Chondrocyte (in vitro differentiated cells): ENCODE measurements around the gene LTV1. TPM values are rescaled to one million over a fixed set of nuclear protein-coding genes. Genes with fewer than 3 reads are reported as not detected.

Experiments used
- DNase-seq: peaks from one replicate; pipeline ENCODE4 v3.0.0; 2021; ENCODE audit warnings: mixed read lengths, low spot score
- H3K27ac Mint-ChIP-seq: one replicate; pipeline ENCODE4 v1.8.0; 2021; ENCODE audit warnings: mild to moderate bottlenecking, moderate library complexity, mixed read lengths; ENCODE audit not compliant: unreplicated experiment
- H3K27me3 Mint-ChIP-seq: 2 replicates; pipeline ENCODE4 v1.8.0; 2021; ENCODE audit warnings: low read depth, mixed read lengths
- H3K36me3 Mint-ChIP-seq: 2 replicates; pipeline ENCODE4 v1.8.0; 2021; ENCODE audit warnings: low read depth, mixed read lengths
- H3K4me1 Mint-ChIP-seq: 2 replicates; pipeline ENCODE4 v1.8.0; 2021; ENCODE audit warnings: low read depth, mild to moderate bottlenecking, mixed read lengths
- H3K4me3 Mint-ChIP-seq: one replicate; pipeline ENCODE4 v1.8.0; 2021; ENCODE audit warnings: mild to moderate bottlenecking, moderate library complexity, mixed read lengths; ENCODE audit not compliant: unreplicated experiment
- H3K9me3 Mint-ChIP-seq: 2 replicates; pipeline ENCODE4 v1.8.0; 2021; ENCODE audit warnings: low read depth, mixed read lengths
- total RNA-seq: library from RNA; stranded (reverse); gene quantifications from 3 replicates; pipeline ENCODE4 v1.2.1, GENCODE V29; 2021
- TF ChIP-seq, protein P1 (sequence below): fragments of 200-600 bp; sonication (generic); IDR thresholded peaks from 2 replicates; pipeline ENCODE4 v1.5.0; 2021; ENCODE audit warnings: antibody characterized with exemption, mild to moderate bottlenecking, moderate library complexity

The LTV1 gene
- total RNA-seq, 1 donor from 2014 or later: 15.0 TPM

GRCh38 chr6:143900358-143900757 lies 57.2 kb downstream of the LTV1 start:
- H3K27me3 Mint-ChIP-seq: no peaks in the 10 kb centered on the region
- H3K27ac Mint-ChIP-seq: no peak overlapping the region
- TF ChIP-seq, protein P1, sequence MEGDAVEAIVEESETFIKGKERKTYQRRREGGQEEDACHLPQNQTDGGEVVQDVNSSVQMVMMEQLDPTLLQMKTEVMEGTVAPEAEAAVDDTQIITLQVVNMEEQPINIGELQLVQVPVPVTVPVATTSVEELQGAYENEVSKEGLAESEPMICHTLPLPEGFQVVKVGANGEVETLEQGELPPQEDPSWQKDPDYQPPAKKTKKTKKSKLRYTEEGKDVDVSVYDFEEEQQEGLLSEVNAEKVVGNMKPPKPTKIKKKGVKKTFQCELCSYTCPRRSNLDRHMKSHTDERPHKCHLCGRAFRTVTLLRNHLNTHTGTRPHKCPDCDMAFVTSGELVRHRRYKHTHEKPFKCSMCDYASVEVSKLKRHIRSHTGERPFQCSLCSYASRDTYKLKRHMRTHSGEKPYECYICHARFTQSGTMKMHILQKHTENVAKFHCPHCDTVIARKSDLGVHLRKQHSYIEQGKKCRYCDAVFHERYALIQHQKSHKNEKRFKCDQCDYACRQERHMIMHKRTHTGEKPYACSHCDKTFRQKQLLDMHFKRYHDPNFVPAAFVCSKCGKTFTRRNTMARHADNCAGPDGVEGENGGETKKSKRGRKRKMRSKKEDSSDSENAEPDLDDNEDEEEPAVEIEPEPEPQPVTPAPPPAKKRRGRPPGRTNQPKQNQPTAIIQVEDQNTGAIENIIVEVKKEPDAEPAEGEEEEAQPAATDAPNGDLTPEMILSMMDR: no peak
- DNase-seq: no peak
- no peaks in the 10 kb centered on the region for H3K9me3 Mint-ChIP-seq
- H3K4me3 Mint-ChIP-seq: no peak overlapping the region
- peaks cover 2% of the 10 kb centered on the region for H3K36me3 Mint-ChIP-seq
- H3K4me1 Mint-ChIP-seq: peaks cover 19% of the 10 kb centered on the region

DNA sequence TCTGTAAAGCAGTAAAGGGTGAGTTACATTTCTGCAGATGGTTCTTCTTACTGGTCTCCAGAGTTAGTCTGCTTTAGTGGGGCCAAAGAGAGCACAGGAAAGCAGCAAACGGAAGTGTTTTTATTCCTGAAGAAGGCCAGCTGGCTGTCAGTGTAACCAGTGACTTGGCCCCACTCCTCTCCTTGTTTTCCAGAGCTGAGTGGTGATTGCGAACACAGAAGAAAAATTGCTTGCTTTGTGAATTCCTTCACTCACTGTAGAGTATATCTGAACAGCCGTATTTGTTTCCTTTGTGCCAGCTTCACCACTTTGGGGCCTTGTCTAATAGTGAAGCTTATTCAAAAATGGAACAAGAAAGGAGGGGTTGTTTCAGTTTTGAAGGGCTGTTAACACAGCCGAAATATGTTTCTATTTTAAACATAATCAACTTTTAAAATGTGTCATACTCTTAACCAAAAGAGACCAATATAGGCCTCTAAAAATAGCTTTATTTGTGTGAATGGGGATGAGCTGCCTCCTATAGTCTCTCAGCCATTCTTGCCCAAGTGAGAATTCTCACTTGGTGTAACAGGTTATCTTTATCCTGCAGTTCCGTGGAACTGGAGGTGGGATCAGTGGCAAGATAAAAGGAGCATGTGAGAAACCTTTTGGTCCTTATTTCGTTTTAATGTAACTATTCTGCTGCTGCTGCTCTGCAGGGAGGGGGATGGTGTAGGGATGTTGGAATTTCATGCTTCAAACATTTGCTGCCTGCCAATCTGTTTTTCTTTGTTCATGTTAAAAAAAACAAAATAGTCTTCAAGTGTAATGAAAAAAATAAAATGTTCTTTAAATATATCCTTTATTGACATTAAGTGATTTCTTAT lies 59.0 kb downstream of the LTV1 start:
- Mint-ChIP-seq H3K4me1 (peaks cover 19% of the 10 kb centered on the region), H3K36me3 (peaks cover 6% of the 10 kb centered on the region), H3K27me3 (no peaks in the 10 kb centered on the region), H3K27ac (peak overlapping the region; percentile 80), H3K9me3 (no peaks in the 10 kb centered on the region), H3K4me3 (no peak overlapping the region)
- TF ChIP-seq, protein P1: no peak
- no peak for DNase-seq

DNA sequence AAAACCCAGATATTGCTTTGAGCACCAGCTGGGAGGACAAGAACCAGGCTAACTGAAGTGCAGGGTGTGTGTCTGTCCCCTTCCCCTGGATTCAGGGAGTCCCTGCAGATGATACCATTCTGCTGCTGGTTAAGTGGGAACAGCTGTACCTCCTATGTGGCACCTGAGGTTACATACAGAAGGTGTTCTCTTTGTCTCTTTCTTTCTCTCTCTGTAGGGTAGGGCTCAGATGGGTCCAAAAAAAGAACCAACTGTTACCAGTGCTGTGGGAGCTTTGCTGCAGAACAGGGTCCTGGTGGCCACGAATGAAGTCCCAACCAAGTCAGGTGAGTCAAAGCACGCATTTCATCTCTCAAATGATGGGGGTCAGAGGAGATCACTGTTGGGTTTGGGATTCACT lies 59.7 kb downstream of the LTV1 start:
- no peak for DNase-seq
- H3K36me3 Mint-ChIP-seq: peaks cover 6% of the 10 kb centered on the region
- no peaks in the 10 kb centered on the region for H3K27me3 Mint-ChIP-seq
- H3K9me3 Mint-ChIP-seq: peaks cover under 1% of the 10 kb centered on the region
- no peak overlapping the region for H3K27ac Mint-ChIP-seq
- TF ChIP-seq, protein P1: no peak
- peaks cover 19% of the 10 kb centered on the region for H3K4me1 Mint-ChIP-seq
- no peak overlapping the region for H3K4me3 Mint-ChIP-seq

- no peak overlapping the region for H3K4me3 Mint-ChIP-seq
Measured at GRCh38 chr6:143911028-143911427, 67.9 kb downstream of the LTV1 start.

DNA sequence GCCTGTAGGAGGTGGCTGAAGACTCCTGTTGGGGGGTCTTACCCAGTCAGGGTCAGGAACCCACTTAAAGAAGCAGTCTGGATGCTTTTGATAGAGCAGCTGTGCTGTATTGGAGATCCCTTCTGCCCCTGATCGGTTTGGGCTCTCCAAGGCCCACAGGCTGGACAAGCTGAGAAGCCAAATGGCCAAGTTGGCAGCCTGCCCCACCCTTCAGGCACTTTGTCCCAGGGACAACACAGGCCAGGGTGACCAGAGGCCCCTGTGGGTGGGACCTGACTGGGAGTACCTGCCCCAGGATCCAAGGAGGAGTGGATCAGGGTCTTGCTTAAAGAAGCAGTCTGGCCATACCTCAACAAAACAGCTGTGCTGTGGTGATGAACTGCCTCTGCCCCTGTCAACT lies 69.5 kb downstream of the LTV1 start:
- Mint-ChIP-seq H3K27me3 (peaks cover 2% of the 10 kb centered on the region), H3K4me3 (no peak overlapping the region), H3K9me3 (peaks cover 45% of the 10 kb centered on the region), H3K27ac (no peak overlapping the region), H3K36me3 (peaks cover 29% of the 10 kb centered on the region), H3K4me1 (no peaks in the 10 kb centered on the region)
- TF ChIP-seq, protein P1: no peak
- DNase-seq: no peak

More at GRCh38 chr6:143911028-143911427, 67.9 kb downstream of the LTV1 start:
- Mint-ChIP-seq H3K36me3 (peaks cover 25% of the 10 kb centered on the region), H3K27ac (no peak overlapping the region), H3K27me3 (peaks cover 2% of the 10 kb centered on the region), H3K9me3 (peaks cover 40% of the 10 kb centered on the region), H3K4me1 (no peaks in the 10 kb centered on the region)
- DNase-seq: no peak
- TF ChIP-seq, protein P1: no peak

Other genes starting within 250 kb of the LTV1 start
- gene PHACTR2, start 165.4 kb upstream of the LTV1 start, total RNA-seq: 104 to 255 TPM (median 110 TPM) in 3 replicates
- gene ZC2HC1B, start 21.1 kb downstream of the LTV1 start, total RNA-seq: 0.46 TPM in 1 of 3 replicates, not detected in the others
- 81.9 to 105 TPM (median 83.1 TPM) in 3 replicates for gene PLAGL1, start 164.9 kb downstream of the LTV1 start, total RNA-seq